Upper lobe of right lung (tissue), 1 donor: Measurements from ENCODE around the gene PGAP2. TPM values are rescaled to one million over a fixed set of nuclear protein-coding genes. Genes with fewer than 3 reads are reported as not detected.

Experiments
- ATAC-seq: fragments of 200-7000 bp; cut with Tn5 transposase; one replicate; pipeline ENCODE4 v1.9.1; 2020; ENCODE audit warnings: mild to moderate bottlenecking, moderate library complexity
- DNase-seq: peaks from one replicate; pipeline ENCODE4 v3.0.0-alpha.2; 2020
- H3K27ac ChIP-seq: fragments of 200-600 bp; one replicate; pipeline ENCODE4 v1.8.0; 2022
- H3K27me3 ChIP-seq: fragments of 200-600 bp; one replicate; pipeline ENCODE4 v1.8.0; 2022; ENCODE audit warnings: mild to moderate bottlenecking
- H3K36me3 ChIP-seq: fragments of 200-600 bp; one replicate; pipeline ENCODE4 v1.8.0; 2022
- H3K4me1 ChIP-seq: fragments of 200-600 bp; one replicate; pipeline ENCODE4 v1.8.0; 2022
- H3K4me3 ChIP-seq: fragments of 200-600 bp; one replicate; pipeline ENCODE4 v1.8.0; 2022; ENCODE audit warnings: mild to moderate bottlenecking
- H3K9me3 ChIP-seq: fragments of 200-600 bp; one replicate; pipeline ENCODE4 v1.8.0; 2022
- CTCF ChIP-seq: fragments of 200-600 bp; IDR thresholded peaks from one replicate; pipeline ENCODE4 v1.8.0; 2022; ENCODE audit warnings: antibody characterized with exemption
- intact Hi-C: fragments of 100-400 bp; cut with DNase I; formaldehyde crosslinking; loops from one replicate; pipeline ENCODE4 v1.11.0; 2022
- total RNA-seq: library from RNA; stranded (reverse); fragmentation: NEBNext Ultra II Directional; extraction: Animal tissue kit (Norgen Biotek cat#: 25700); gene quantifications from one replicate; pipeline ENCODE4 v1.2.1, GENCODE V29; 2021
- donor health status: DM: no; HTN: yes; CAD: no; lungs with severe emphysema.

Gene PGAP2
- total RNA-seq, 1 donor from 2014 or later, result 25.0 TPM

DNA sequence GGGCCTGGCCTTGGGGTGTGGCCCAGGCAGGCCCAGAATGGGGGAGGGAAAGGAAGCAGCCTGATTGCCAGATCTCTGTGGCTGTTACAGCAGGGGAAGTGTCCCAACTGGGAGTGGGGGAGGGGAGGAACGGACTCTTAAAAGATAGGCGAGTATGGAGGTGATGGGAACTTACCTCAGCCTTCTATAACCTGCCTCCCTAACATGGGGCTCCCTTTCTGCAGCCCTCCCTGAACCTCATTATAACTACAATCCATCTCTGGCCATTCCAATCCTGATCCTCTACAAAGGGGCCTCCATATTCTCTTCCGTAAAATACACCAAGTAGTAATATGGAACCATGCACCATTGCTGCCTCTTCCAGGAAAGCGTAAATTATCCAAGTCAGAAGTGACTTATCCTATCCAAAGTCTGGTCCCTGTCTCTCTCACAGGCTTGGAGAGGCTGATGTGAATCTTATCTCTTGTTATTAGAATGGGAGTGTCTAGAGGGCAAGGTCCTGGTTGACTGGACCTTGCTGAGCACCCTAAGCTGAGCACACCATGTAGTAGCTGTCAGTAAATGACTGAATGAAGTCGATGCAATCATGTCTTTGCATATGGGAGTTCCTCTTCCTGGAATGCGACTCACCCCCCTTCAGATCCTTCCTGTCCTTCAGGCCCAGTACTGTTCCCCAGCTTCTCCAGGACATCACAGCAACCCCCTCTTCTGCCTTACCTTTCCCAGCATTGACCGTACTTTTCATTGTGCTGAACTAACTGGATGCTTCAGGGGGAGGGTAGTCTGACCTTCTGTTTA is 26.5 kb downstream of the PGAP2 start:
- H3K9me3 ChIP-seq, result no peaks in the 10 kb centered on the region
- TF ChIP-seq CTCF, result no peak
- intact Hi-C loops, result no loop called here
- ATAC-seq (peak; percentile 63), DNase-seq (peak; percentile 72)
- peaks cover 9% of the 10 kb centered on the region for H3K36me3 ChIP-seq
- H3K4me1 ChIP-seq, result peaks cover 89% of the 10 kb centered on the region
- H3K4me3 ChIP-seq, result no peak overlapping the region
- H3K27ac ChIP-seq, result peak overlapping the region; percentile 55
- H3K27me3 ChIP-seq, result no peaks in the 10 kb centered on the region

DNA sequence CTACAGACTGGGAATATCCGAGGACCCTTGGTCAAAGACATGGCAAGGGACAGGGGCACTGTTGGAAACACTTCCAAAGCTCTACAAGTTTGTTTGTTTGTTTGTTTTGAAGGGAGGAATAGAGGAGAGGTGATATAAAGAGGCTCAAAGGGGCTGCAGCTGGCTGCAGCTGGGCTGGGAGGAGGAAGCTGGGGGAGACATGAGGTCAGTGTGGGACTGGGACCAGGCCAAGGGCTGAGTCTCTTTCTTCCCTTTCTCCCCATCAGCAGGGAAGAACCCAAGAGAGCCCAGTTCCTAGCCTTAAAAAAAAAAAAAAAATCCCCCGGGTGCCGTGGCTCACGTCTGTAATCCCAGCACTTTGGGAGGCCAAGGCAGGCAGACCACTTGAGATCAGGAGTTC is 27.4 kb downstream of the PGAP2 start:
- H3K4me1 ChIP-seq, result peaks cover 83% of the 10 kb centered on the region
- intact Hi-C loops, result no loop called here
- no peak for TF ChIP-seq CTCF
- H3K36me3 ChIP-seq, result peaks cover under 1% of the 10 kb centered on the region
- H3K27ac ChIP-seq, result peak overlapping the region; percentile 55
- no peaks in the 10 kb centered on the region for H3K27me3 ChIP-seq
- ATAC-seq (no peak), DNase-seq (no peak)
- no peak overlapping the region for H3K4me3 ChIP-seq
- no peaks in the 10 kb centered on the region for H3K9me3 ChIP-seq

DNA sequence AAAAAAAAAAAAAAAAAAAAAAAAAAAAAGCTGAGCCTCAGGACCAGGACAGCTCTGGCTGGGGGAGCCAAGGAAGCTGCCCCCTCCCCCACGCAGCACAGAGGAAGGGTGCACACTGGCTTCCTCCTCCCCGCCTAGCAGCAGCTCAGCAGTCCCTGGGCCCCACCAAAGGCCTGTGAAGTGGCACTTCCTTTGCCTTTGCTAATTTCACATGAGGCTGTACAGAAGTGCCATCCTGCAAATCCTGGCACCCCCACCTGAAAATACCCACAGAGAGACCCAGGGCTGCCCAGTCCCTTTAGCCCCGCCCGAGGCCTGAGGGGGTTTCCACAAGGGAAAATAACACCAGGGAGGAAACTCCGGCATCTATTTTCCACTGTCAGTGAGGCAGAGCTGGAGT is 28.5 kb downstream of the PGAP2 start:
- Histone ChIP-seq H3K36me3 (no peaks in the 10 kb centered on the region), H3K27ac (peak overlapping the region; percentile 65), H3K4me3 (peak overlapping the region; percentile 23), H3K27me3 (no peaks in the 10 kb centered on the region), H3K9me3 (no peaks in the 10 kb centered on the region), H3K4me1 (peaks cover 75% of the 10 kb centered on the region)
- ATAC-seq, result no peak
- no peak for DNase-seq
- TF ChIP-seq CTCF, result no peak
- intact Hi-C loops, result no loop called here

DNA sequence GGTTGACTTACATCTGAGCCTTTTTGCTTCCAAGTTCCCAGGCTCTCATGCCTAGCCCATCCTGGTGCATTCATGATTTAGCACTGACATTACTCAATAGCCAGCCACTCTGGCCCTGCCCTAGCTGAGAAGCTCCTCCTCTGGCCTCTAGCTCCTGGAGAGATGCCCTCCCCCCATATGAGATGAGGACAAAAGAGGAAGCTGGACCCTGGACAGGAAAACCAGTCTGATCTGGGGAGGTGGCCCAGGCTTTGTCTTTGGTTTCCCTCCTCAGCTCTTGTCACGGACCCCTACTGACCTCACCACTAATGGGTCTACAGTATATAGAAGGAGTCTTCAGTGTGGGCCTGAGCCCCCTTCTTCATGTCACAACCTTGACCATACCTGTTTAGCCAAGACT is 29.4 kb downstream of the PGAP2 start:
- H3K36me3 ChIP-seq, result no peaks in the 10 kb centered on the region
- intact Hi-C loops, result no loop called here
- H3K4me1 ChIP-seq, result peaks cover 69% of the 10 kb centered on the region
- peak overlapping the region; percentile 65 for H3K27ac ChIP-seq
- no peaks in the 10 kb centered on the region for H3K9me3 ChIP-seq
- H3K4me3 ChIP-seq, result peak overlapping the region; percentile 35
- DNase-seq (no peak), ATAC-seq (peak; percentile 27)
- no peak for TF ChIP-seq CTCF
- no peaks in the 10 kb centered on the region for H3K27me3 ChIP-seq

DNA sequence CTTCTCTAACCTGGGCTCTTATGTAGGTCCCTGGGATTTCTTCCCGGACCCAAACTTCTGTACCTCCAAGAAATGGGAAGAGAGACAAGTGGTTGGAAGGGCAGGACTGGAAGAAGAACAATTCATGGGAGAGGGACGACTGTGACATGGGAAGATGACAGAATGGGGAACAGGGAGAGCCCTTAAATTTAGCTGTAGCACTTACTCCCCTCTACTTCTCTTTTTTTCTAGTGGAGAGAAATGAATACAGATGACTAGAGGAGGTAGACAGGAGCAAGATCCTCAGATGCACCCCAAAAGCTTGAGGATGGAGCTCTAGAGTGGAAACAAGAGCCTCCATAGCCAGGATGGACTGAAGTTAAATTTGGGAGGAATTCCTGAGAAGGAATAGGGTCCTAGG is 30.1 kb downstream of the PGAP2 start:
- Histone ChIP-seq H3K36me3 (no peaks in the 10 kb centered on the region), H3K27ac (peak overlapping the region; percentile 65), H3K4me1 (peaks cover 61% of the 10 kb centered on the region), H3K4me3 (peak overlapping the region; percentile 35), H3K9me3 (no peaks in the 10 kb centered on the region), H3K27me3 (no peaks in the 10 kb centered on the region)
- ATAC-seq (no peak), DNase-seq (no peak)
- intact Hi-C loops, result no loop called here
- no peak for TF ChIP-seq CTCF
